GM12864 (cell line): ENCODE measurements around the gene AVL9.
"Not testable (repeated sequence)": the region's sequence is repeated elsewhere in the genome, so short reads cannot be mapped to it uniquely, and the experiment has no call there.

Experiments
- DNase-seq: peaks from one replicate; pipeline ENCODE4 v3.0.0-alpha.2; 2011; ENCODE audit warnings: low read depth
- H3K4me3 ChIP-seq: 2 replicates; pipeline ENCODE4 v1.5.1; 2011; ENCODE audit warnings: mild to moderate bottlenecking, low read depth, low read length, control low read depth
- TF ChIP-seq, protein P1 (sequence below): IDR thresholded peaks from 2 replicates; pipeline ENCODE4 v1.5.1; 2011; ENCODE audit warnings: low read depth, mild to moderate bottlenecking, moderate library complexity, low read length, control low read depth, inconsistent platforms; ENCODE audit errors: missing control alignments

The AVL9 gene

DNA sequence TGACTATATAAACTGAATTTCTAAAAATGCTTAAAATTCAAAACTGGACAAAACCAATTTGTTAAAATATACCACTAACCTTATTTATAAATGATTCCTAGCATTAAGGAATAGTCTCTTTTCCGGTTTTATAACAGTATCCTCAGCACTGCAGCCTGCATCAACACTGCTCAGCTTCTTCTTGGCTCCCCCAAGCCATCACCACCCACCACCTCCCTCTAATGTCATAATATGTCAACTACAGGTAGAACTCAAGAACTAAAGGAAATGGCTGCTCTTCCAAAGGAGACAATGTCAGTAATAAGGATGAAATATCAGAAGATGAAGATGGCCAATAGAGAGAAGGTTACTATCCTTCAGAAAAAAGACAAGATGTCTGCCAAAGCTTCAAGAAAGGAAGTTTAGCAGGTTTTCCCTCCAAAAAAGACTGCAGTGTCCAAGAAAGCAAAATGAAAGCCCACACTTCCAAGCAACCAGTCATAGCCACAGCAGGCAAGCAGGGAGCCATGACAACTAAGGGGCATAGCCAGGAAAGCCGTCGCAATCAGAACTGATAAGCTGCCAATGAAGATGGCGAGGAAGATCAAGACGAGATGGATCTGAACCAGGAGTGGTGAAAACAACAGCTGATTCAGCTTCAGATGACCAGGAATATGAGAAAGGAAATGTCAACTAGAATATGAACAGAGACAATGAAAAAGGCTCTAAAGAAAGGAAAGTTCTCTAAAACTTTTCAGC is 141.6 kb downstream of the AVL9 start:
- not testable (repeated sequence) for DNase-seq, H3K4me3 ChIP-seq
- TF ChIP-seq, protein P1, sequence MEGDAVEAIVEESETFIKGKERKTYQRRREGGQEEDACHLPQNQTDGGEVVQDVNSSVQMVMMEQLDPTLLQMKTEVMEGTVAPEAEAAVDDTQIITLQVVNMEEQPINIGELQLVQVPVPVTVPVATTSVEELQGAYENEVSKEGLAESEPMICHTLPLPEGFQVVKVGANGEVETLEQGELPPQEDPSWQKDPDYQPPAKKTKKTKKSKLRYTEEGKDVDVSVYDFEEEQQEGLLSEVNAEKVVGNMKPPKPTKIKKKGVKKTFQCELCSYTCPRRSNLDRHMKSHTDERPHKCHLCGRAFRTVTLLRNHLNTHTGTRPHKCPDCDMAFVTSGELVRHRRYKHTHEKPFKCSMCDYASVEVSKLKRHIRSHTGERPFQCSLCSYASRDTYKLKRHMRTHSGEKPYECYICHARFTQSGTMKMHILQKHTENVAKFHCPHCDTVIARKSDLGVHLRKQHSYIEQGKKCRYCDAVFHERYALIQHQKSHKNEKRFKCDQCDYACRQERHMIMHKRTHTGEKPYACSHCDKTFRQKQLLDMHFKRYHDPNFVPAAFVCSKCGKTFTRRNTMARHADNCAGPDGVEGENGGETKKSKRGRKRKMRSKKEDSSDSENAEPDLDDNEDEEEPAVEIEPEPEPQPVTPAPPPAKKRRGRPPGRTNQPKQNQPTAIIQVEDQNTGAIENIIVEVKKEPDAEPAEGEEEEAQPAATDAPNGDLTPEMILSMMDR: peak; percentile 3

DNA sequence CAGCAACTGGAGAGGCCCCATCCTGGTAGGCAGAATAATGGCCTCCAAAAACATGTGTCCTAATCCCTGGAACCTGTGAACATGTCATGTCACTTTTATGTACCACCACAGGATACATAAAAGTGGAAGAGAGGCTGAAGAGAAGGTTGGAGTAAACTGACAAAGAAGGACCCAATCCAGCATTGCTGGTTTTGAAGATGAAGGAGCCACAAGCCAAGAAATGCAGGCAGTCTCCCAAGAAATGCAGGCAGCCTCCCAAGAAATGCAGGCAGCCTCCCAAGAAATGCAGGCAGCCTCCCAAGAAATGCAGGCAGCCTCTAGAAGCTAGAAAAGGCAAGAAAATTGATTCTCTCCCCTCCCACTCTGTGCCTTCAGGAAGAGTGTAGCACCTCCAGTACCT is 142.3 kb downstream of the AVL9 start:
- not testable (repeated sequence) for H3K4me3 ChIP-seq, DNase-seq
